Peyer's patch (tissue), 4 donors: ENCODE data around the gene OXNAD1.

ENCODE experiments used
- POLR2A ChIP-seq, 2 donors: fragments of 450-650 bp; IDR thresholded peaks; one replicate each; pipeline ENCODE4 v1.5.1; 2017; ENCODE audit warnings: antibody characterized with exemption in 2 of 2, mild to moderate bottlenecking in 2 of 2, moderate library complexity in 2 of 2
- TF ChIP-seq, protein P1 (sequence below), 6 experiments: fragments of 450-650 bp in 4 of 6; fragments of 200-600 bp in 2 of 6; sonication (generic) in 1 of 6; IDR thresholded peaks; one replicate each; pipeline ENCODE4 v1.5.1; 2017 to 2019; ENCODE audit warnings: antibody characterized with exemption in 6 of 6, mild to moderate bottlenecking in 3 of 6, moderate library complexity in 1 of 6

DNA sequence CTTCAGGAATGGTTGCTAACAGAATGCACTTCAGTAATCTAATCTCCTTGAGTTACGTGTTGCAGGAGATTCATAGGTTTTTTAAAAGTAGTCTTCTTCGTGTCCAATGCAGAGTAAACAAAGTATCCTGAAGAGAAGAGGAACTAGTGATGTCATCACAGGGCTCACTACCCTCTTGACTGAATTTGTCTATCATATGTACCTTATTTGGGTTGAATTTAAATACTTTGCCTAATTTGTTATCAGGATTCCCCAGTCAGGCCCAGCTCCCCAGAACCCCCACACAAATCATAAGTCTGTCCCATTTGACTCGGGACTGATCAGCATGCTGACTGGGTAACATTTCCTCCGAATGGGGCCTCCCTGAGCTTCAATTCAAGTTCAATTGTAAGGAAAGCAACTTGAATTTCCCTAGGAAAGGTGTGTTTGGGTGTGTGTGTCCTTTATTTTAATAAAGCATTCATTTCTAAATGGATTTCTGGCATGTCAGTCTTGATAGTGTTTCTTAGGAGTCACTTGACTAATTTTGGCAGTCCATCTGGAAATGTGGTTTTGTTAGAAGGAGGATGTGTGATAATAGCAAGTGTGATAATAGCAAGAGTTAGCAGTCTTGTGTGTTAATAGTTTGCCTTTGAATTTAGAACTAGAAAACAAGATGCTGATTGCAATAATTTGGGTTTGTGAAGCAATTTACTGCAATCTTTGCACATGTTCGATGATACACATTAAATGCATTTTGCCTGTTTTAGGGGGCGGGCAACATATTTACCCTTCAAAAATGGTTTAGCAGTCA lies 21.9 kb downstream of the OXNAD1 start:
- TF ChIP-seq, protein P1, sequence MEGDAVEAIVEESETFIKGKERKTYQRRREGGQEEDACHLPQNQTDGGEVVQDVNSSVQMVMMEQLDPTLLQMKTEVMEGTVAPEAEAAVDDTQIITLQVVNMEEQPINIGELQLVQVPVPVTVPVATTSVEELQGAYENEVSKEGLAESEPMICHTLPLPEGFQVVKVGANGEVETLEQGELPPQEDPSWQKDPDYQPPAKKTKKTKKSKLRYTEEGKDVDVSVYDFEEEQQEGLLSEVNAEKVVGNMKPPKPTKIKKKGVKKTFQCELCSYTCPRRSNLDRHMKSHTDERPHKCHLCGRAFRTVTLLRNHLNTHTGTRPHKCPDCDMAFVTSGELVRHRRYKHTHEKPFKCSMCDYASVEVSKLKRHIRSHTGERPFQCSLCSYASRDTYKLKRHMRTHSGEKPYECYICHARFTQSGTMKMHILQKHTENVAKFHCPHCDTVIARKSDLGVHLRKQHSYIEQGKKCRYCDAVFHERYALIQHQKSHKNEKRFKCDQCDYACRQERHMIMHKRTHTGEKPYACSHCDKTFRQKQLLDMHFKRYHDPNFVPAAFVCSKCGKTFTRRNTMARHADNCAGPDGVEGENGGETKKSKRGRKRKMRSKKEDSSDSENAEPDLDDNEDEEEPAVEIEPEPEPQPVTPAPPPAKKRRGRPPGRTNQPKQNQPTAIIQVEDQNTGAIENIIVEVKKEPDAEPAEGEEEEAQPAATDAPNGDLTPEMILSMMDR (IDR thresholded peaks at IDR 0.05) = no peak
- TF ChIP-seq POLR2A (IDR thresholded peaks at IDR 0.05) = no peak
